Naive thymus-derived CD4-positive, alpha-beta T cell (primary cell): ENCODE measurements around the gene PRPF6. TPM values are rescaled to one million over a fixed set of nuclear protein-coding genes. Genes with fewer than 3 reads are reported as not detected.

Experiments used
- ATAC-seq: fragments of 150-1000 bp; cut with Tn5 transposase; 2 replicates; pipeline ENCODE4 v1.10.0; 2021; ENCODE audit warnings: mild to moderate bottlenecking, moderate library complexity
- CTCF ChIA-PET: fragments of 350-600 bp; sonication (Branson Sonifier 250); formaldehyde crosslinking; loops from one replicate; lab custom pipeline; 2021; ENCODE audit warnings: antibody characterized with exemption; lab: Charles Lee
- POLR2A ChIA-PET: fragments of 350-600 bp; sonication (Branson Sonifier 250); formaldehyde crosslinking; loops from one replicate; lab custom pipeline; 2021; ENCODE audit warnings: antibody characterized with exemption, inconsistent platforms; lab: Charles Lee
- DNase-seq, 9 donors: peaks; one replicate each; pipeline versions ENCODE4 v3.0.0 to v3.0.0-alpha.2; 2020 to 2022; ENCODE audit warnings: mixed read lengths in 1 of 9
- H3K27ac ChIP-seq: one replicate; pipeline ENCODE4 v1.7.0; 2013; ENCODE audit warnings: mild to moderate bottlenecking, low read depth, low read length, moderate library complexity
- H3K27me3 ChIP-seq, 2 donors: one replicate each; pipeline ENCODE4 v1.7.0; 2013; ENCODE audit warnings: low read length in 2 of 2, mild to moderate bottlenecking in 2 of 2, moderate library complexity in 2 of 2; ENCODE audit not compliant: control insufficient read depth in 2 of 2, insufficient read depth in 2 of 2
- H3K36me3 ChIP-seq, 3 experiments: 1 replicate in 2 of 3; 2 replicates in 1 of 3; pipeline ENCODE4 v1.7.0; 2013; ENCODE audit warnings: low read length in 3 of 3, mild to moderate bottlenecking in 3 of 3, moderate library complexity in 1 of 3; ENCODE audit not compliant: insufficient read depth in 3 of 3, control insufficient read depth in 2 of 3
- H3K4me1 ChIP-seq, 2 donors: one replicate each; pipeline ENCODE4 v1.7.0; 2013; ENCODE audit warnings: low read length in 2 of 2, mild to moderate bottlenecking in 2 of 2, moderate library complexity in 1 of 2; ENCODE audit not compliant: control insufficient read depth in 2 of 2, insufficient read depth in 2 of 2
- H3K4me3 ChIP-seq: 2 replicates; pipeline ENCODE4 v1.7.0; 2013; ENCODE audit warnings: mild to moderate bottlenecking, low read length
- H3K9me3 ChIP-seq, 3 experiments: 1 replicate in 2 of 3; 2 replicates in 1 of 3; pipeline ENCODE4 v1.7.0; 2013; ENCODE audit warnings: low read length in 3 of 3; ENCODE audit not compliant: control insufficient read depth in 2 of 3
- H3K27ac Mint-ChIP-seq, 9 donors: one replicate each; pipeline ENCODE4 v1.8.0; 2020 to 2022; ENCODE audit warnings: mixed read lengths in 9 of 9, mild to moderate bottlenecking in 8 of 9, moderate library complexity in 5 of 9, inconsistent platforms in 2 of 9
- H3K27me3 Mint-ChIP-seq, 5 donors: one replicate each; pipeline ENCODE4 v1.8.0; 2021 to 2022; ENCODE audit warnings: mixed read lengths in 5 of 5, mild to moderate bottlenecking in 1 of 5
- H3K36me3 Mint-ChIP-seq, 5 donors: one replicate each; pipeline ENCODE4 v1.8.0; 2020 to 2022; ENCODE audit warnings: mixed read lengths in 5 of 5, mild to moderate bottlenecking in 3 of 5, inconsistent platforms in 1 of 5
- H3K4me1 Mint-ChIP-seq, 7 donors: one replicate each; pipeline ENCODE4 v1.8.0; 2020 to 2022; ENCODE audit warnings: mixed read lengths in 7 of 7, mild to moderate bottlenecking in 3 of 7, inconsistent platforms in 1 of 7
- H3K4me3 Mint-ChIP-seq, 10 donors: one replicate each; pipeline ENCODE4 v1.8.0; 2020 to 2022; ENCODE audit warnings: mild to moderate bottlenecking in 10 of 10, mixed read lengths in 10 of 10, moderate library complexity in 6 of 10, inconsistent platforms in 2 of 10
- H3K9me3 Mint-ChIP-seq, 11 donors: one replicate each; pipeline ENCODE4 v1.8.0; 2020 to 2022; ENCODE audit warnings: mixed read lengths in 11 of 11, mild to moderate bottlenecking in 4 of 11, inconsistent platforms in 1 of 11, moderate library complexity in 1 of 11
- intact Hi-C, 2 donors: fragments of 100-400 bp; cut with micrococcal nuclease; formaldehyde crosslinking; loops; one replicate each; pipeline ENCODE4 v1.15.1; 2023
- polyA plus RNA-seq, 2 donors: library from polyadenylated mRNA; unstranded; fragments of 300-500 nt; fragmentation: Illumina TruSeq; gene quantifications; one replicate each; pipeline ENCODE4 v1.2.3, GENCODE V29; 2021
- total RNA-seq, 6 experiments: library from RNA in 5 of 6; stranded (reverse) in 5 of 6; gene quantifications; 1 replicate in 5 of 6; 2 replicates in 1 of 6; pipeline ENCODE4 v1.2.3 and lab custom pipeline; 2021 to 2026

Gene PRPF6
- total and polyA plus RNA-seq, 7 experiments from 2014 or later = 71.2 to 127 (median 86.9) TPM

DNA sequence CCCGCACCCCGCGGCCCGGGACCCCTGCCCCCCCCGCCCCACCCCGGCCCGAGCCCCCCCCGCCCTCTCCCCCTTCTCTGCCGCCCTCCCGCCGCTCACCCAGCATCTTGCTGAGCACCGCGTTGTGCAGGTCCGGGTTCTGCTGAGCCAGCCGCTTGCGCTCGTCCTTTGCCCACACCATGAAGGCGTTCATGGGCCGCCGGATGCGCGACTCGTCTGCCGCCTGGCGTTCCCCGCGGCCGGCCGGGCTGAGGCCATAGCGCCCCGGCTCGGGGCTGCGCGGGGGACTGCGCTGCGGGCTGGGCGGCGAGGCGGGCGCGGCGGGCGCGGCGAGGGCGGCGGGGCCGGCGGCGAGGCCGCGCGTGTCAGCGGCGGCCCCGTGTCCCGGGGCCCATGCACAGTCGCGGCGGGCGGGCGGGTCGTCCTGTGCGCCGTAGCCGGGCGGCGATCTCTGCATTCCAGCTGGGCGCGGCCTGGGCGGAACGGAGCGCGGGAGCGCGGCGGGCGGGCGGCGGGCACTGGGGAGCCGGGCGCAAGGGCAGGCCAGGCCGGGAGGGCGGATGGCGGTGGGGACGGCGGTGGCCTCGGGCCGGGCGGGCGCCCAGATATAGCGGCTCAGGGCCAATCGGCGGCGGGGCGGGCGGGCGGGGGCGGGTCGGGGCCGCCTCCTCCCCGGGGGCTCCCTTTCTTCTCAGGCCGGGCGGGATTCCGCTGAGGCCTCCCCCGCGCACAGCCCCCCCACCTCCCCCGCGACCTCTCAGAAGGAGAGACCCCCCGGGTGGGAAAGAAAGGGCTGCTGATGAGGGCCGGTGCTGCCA is 68.3 kb downstream of the PRPF6 start, which contains the start of gene SOX18:
TSS of gene SOX18 (minus strand) at position 580 of the 818 bp plus-strand sequence. CDS start at position 457, 123 bp downstream.
- Mint-ChIP-seq H3K4me3 (peak within 1 kb of the TSS in 7 of 10 donors; percentile 46 to 82 (median 61)), H3K27me3 (peaks cover 6 to 45% (median 17%) of the 10 kb centered on the region in 5 donors), H3K4me1 (peaks cover 13 to 19% (median 16%) of the 10 kb centered on the region in 7 donors), H3K9me3 (no peaks in the 10 kb centered on the region), H3K36me3 (no peaks in the 10 kb centered on the region), H3K27ac (no peak within 1 kb of the TSS)
- CTCF ChIA-PET = no interaction called here
- H3K27ac ChIP-seq = no peak within 1 kb of the TSS
- no peak for DNase-seq
- ATAC-seq = peak; percentile 49
- POLR2A ChIA-PET = no interaction called here
- no peak within 1 kb of the TSS for H3K4me3 ChIP-seq
- intact Hi-C loops = loop anchor here in 1 of 2 donors (1.0 kb wide), 1 partner anchor 8 kb away; no protein-coding TSS in a partner anchor
- H3K36me3 ChIP-seq = no peaks in the 10 kb centered on the region
- peaks cover 6 to 22% of the 10 kb centered on the region in 2 donors for H3K27me3 ChIP-seq
- no peaks in the 10 kb centered on the region for H3K9me3 ChIP-seq
- peaks cover 0 to 8% of the 10 kb centered on the region in 2 donors for H3K4me1 ChIP-seq

DNA sequence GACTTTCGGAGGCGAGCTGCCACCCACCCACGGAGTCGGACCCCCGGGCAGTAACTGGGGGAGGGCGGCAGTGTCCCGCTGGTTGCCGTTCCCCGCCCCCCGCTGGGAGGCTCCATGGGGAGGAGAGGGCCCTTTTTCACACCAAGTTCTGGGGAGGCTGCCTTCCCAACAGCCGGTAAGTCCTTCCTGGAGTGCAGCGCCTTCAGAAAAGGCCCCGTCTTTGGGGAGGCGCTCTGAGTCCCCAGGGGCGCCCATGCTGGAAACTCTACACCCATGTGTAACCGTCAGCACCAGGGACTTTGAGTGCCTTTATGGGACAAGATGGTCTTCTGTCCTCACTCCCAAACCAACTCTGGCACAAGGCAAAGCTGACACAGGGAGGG is 68.9 kb downstream of the PRPF6 start:
- intact Hi-C loops = loop anchor here in 1 of 2 donors (1.0 kb wide), 1 partner anchor 7 kb away; no protein-coding TSS in a partner anchor
- peaks cover 6 to 22% of the 10 kb centered on the region in 2 donors for H3K27me3 ChIP-seq
- Mint-ChIP-seq H3K27me3 (peaks cover 6 to 43% (median 17%) of the 10 kb centered on the region in 5 donors), H3K4me3 (peak overlapping the region in 5 of 10 donors; percentile 37 to 75 (median 51)), H3K27ac (no peak overlapping the region), H3K4me1 (peaks cover 8 to 19% (median 12%) of the 10 kb centered on the region in 7 donors), H3K36me3 (no peaks in the 10 kb centered on the region), H3K9me3 (no peaks in the 10 kb centered on the region)
- no peaks in the 10 kb centered on the region for H3K36me3 ChIP-seq
- DNase-seq (no peak), ATAC-seq (no peak)
- POLR2A ChIA-PET = interaction anchor here (0.7 kb wide), 1 partner anchor 68 kb away, joined by 3 read pairs; no protein-coding TSS in a partner anchor
- H3K9me3 ChIP-seq = no peaks in the 10 kb centered on the region
- H3K27ac ChIP-seq = no peak overlapping the region
- H3K4me3 ChIP-seq = no peak overlapping the region
- CTCF ChIA-PET = no interaction called here
- H3K4me1 ChIP-seq = peaks cover 0 to 8% of the 10 kb centered on the region in 2 donors

DNA sequence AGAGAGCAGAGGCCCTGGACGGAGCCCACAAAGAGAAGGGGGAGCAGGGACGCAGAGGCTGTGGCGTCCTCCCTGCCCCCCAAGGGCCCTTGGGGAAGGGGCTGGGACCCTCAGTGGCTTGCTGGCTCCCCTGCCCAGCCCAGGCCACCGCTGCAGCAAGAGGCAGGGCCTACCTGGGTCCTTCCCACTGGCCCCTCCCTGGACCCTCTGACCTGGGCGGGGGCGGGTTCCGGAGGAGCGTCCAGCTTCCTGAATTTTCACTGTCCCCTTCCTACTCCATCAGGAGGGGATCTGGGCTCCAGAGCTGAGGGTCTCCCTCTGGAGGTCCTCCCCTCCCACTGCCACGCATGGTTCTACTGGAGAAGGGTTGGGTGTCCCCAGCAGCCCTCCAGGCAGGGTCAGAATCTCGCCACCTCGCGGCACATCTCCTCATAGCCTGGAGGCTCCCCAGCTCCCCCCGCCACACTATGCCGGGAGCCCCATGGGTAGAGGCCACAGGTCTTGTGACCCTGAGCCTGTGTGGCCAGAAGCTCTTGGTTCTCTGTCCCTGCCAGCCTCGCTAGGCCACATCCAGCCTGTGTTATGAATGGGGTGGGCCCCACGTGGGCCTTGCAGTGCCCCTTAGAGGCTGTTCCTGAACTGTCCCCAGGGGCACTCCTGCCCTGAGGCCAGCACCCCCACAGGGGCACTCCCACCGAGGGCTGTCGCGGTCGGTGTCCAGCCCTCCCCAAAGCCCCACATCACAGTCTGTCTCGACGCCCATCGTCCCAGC is 69.5 kb downstream of the PRPF6 start:
- Mint-ChIP-seq H3K4me3 (peak overlapping the region in 4 of 10 donors; percentile 17 to 75 (median 52)), H3K27me3 (peaks cover 6 to 43% (median 17%) of the 10 kb centered on the region in 5 donors), H3K9me3 (no peaks in the 10 kb centered on the region), H3K27ac (peak overlapping the region in 1 of 9 donors; percentile 31), H3K36me3 (no peaks in the 10 kb centered on the region), H3K4me1 (peaks cover 8 to 21% (median 12%) of the 10 kb centered on the region in 7 donors)
- Histone ChIP-seq H3K4me1 (peaks cover 0 to 8% of the 10 kb centered on the region in 2 donors), H3K27ac (no peak overlapping the region), H3K4me3 (no peak overlapping the region), H3K27me3 (peaks cover 6 to 22% of the 10 kb centered on the region in 2 donors), H3K36me3 (no peaks in the 10 kb centered on the region), H3K9me3 (no peaks in the 10 kb centered on the region)
- ChIA-PET POLR2A (interaction anchor here (0.6 to 0.7 kb wide), 2 partner anchors 63 to 69 kb away, joined by 3 read pairs; no protein-coding TSS in a partner anchor), CTCF (no interaction called here)
- intact Hi-C loops = no loop called here
- ATAC-seq (no peak), DNase-seq (no peak)

DNA sequence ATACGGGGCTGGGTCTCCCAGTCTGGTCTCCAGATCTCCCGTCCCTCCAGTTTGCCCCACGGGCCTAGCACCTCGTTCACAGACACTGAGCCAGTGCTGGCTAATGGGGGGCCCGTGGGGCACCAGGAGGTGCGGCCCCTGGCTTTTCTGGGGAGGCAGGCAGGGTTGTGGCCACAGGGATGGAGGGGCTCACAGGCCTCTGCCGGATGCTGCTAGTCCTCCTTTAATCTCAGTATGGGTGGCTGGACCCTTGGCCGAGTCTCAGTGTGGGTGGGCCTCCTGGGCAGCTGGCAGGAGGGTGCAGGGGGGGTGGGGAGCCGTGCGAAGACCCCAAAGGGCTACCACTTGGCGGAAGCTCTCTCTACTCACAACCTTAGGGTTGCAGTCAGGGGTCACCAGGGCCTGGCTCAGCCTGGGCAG is 70.1 kb downstream of the PRPF6 start:
- H3K36me3 ChIP-seq = no peaks in the 10 kb centered on the region
- no peaks in the 10 kb centered on the region for H3K9me3 ChIP-seq
- H3K4me3 Mint-ChIP-seq = peak overlapping the region in 1 of 10 donors; percentile 75
- peaks cover 6 to 22% of the 10 kb centered on the region in 2 donors for H3K27me3 ChIP-seq
- ChIA-PET POLR2A (interaction anchor here (1.0 kb wide), 1 partner anchor 8 kb away, joined by 3 read pairs; no protein-coding TSS in a partner anchor), CTCF (no interaction called here)
- no peak overlapping the region for H3K4me3 ChIP-seq
- peaks cover 4 to 18% (median 7%) of the 10 kb centered on the region in 7 donors for H3K4me1 Mint-ChIP-seq
- intact Hi-C loops = no loop called here
- no peaks in the 10 kb centered on the region for H3K36me3 Mint-ChIP-seq
- H3K27me3 Mint-ChIP-seq = peaks cover 6 to 39% (median 17%) of the 10 kb centered on the region in 5 donors
- no peak overlapping the region for H3K27ac ChIP-seq
- peak overlapping the region in 1 of 9 donors; percentile 31 for H3K27ac Mint-ChIP-seq
- DNase-seq = no peak
- no peaks in the 10 kb centered on the region for H3K9me3 Mint-ChIP-seq
- no peak for ATAC-seq
- peaks cover 0 to 8% of the 10 kb centered on the region in 2 donors for H3K4me1 ChIP-seq

DNA sequence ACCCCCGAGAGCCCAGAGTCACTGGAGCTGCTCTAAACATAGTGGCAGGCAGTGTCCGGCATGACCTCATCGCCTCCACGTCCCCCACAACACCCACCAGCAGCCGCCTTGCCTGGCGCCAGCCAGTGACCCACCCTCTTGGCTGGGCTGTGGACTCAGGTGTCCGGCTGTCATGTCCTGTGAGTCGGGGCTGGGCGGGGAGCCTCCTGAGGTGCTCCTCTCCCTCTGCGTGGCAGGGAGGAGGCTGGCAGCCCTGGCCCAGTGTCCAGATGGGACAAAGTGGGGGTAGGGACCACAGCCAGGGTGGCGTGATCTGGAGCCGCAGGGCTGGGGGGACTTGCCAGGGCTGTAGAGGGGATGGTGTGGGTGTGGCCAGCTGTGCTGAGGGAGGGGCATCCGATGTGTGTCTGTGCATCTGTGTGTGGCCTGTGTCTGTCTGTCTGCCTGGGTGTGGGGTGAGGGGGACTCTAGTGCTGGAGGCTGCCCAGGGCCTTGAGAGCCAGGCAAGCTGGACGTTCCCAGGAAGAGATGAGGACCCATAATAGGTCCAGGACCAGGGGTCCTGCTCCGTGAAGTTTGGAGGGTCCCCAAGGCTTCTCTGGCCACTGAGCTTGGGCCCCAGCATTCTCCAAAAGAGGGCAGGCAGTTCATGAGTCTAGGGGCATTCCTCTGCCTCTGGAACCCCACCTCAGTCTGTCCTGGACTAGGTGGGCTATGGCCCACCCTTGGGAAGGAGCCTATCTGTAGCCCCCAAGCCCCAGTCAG is 70.8 kb downstream of the PRPF6 start:
- Histone ChIP-seq H3K4me1 (peaks cover 0 to 8% of the 10 kb centered on the region in 2 donors), H3K9me3 (no peaks in the 10 kb centered on the region), H3K36me3 (no peaks in the 10 kb centered on the region), H3K27me3 (peaks cover 6 to 22% of the 10 kb centered on the region in 2 donors), H3K27ac (no peak overlapping the region), H3K4me3 (no peak overlapping the region)
- Mint-ChIP-seq H3K4me3 (peak overlapping the region in 2 of 10 donors; percentile 3 to 34), H3K27me3 (peaks cover 5 to 32% (median 10%) of the 10 kb centered on the region in 5 donors), H3K27ac (no peak overlapping the region), H3K36me3 (no peaks in the 10 kb centered on the region), H3K9me3 (no peaks in the 10 kb centered on the region), H3K4me1 (peaks cover 0 to 13% (median under 1%) of the 10 kb centered on the region in 7 donors)
- intact Hi-C loops = no loop called here
- ATAC-seq (no peak), DNase-seq (no peak)
- POLR2A ChIA-PET = interaction anchor here (1.0 kb wide), 1 partner anchor 8 kb away, joined by 3 read pairs; no protein-coding TSS in a partner anchor
- CTCF ChIA-PET = interaction anchor here (1.0 kb wide), 1 partner anchor 13 kb away, joined by 3 read pairs; no protein-coding TSS in a partner anchor
